T-cell (primary cell): ENCODE measurements around the gene PLPPR1. TPM values are rescaled to one million over a fixed set of nuclear protein-coding genes. Genes with fewer than 3 reads are reported as not detected.

Experiments used
- ATAC-seq, 4 experiments: fragments of 200-7000 bp in 3 of 4; fragments of 150-1000 bp in 1 of 4; cut with Tn5 transposase; replicated peaks in 1 of 4; 1 replicate in 3 of 4; 2 replicates in 1 of 4; pipeline ENCODE4 v1.10.0; 2021; ENCODE audit warnings: moderate library complexity in 3 of 4, mild to moderate bottlenecking in 2 of 4, moderate number of reproducible peaks in 1 of 4
- CTCF ChIA-PET, 2 donors: fragments of 300-600 bp; sonication (Branson Sonifier 250); formaldehyde crosslinking; loops; one replicate each; lab custom pipeline; 2022; ENCODE audit warnings: antibody characterized with exemption in 2 of 2; lab: Charles Lee
- POLR2A ChIA-PET, 2 donors: fragments of 300-600 bp; sonication (Branson Sonifier 250); formaldehyde crosslinking; loops; one replicate each; lab custom pipeline; 2022; ENCODE audit warnings: antibody characterized with exemption in 2 of 2; lab: Charles Lee
- DNase-seq, 35 experiments: peaks; one replicate each; pipeline versions ENCODE4 v3.0.0 to v3.0.0-alpha.2; 2013 to 2023
- H3K27ac ChIP-seq: one replicate; pipeline ENCODE4 v1.5.1; 2013; ENCODE audit warnings: low read length
- H3K27me3 ChIP-seq, 2 experiments: replicated peaks in 1 of 2; 1 replicate in 1 of 2; 2 replicates in 1 of 2; pipeline versions ENCODE4 v1.6.1 to v1.7.0; 2013; ENCODE audit warnings: low read length in 1 of 2, mixed read lengths in 1 of 2; ENCODE audit not compliant: control insufficient read depth in 2 of 2, insufficient read depth in 2 of 2; ENCODE audit errors: extremely low read depth in 1 of 2
- H3K36me3 ChIP-seq, 2 donors: 1 replicate in 1 of 2; 2 replicates in 1 of 2; pipeline versions ENCODE4 v1.6.1 to v1.7.0; 2013; ENCODE audit warnings: low read length in 1 of 2; ENCODE audit not compliant: control insufficient read depth in 2 of 2, insufficient read depth in 1 of 2; ENCODE audit errors: extremely low read depth in 1 of 2
- H3K4me1 ChIP-seq, 2 experiments: 1 replicate in 1 of 2; 2 replicates in 1 of 2; pipeline versions ENCODE4 v1.6.1 to v1.7.0; 2013; ENCODE audit warnings: low read length in 2 of 2, mixed read lengths in 1 of 2; ENCODE audit not compliant: insufficient read depth in 2 of 2, control insufficient read depth in 1 of 2; ENCODE audit errors: extremely low read depth in 1 of 2
- H3K4me3 ChIP-seq, 2 donors: 1 replicate in 1 of 2; 2 replicates in 1 of 2; pipeline versions ENCODE4 v1.5.1 to v1.7.0; 2013; ENCODE audit warnings: mild to moderate bottlenecking in 2 of 2, low read length in 1 of 2, moderate library complexity in 1 of 2; ENCODE audit not compliant: control insufficient read depth in 1 of 2; ENCODE audit errors: extremely low read depth in 1 of 2
- H3K9me3 ChIP-seq: 2 replicates; pipeline ENCODE4 v1.7.0; 2013
- H3K27ac Mint-ChIP-seq, 2 donors: one replicate each; pipeline ENCODE4 v1.8.0; 2020 to 2021; ENCODE audit warnings: mild to moderate bottlenecking in 2 of 2, mixed read lengths in 2 of 2
- H3K27me3 Mint-ChIP-seq, 2 donors: one replicate each; pipeline ENCODE4 v1.8.0; 2021 to 2022; ENCODE audit warnings: mixed read lengths in 2 of 2
- H3K36me3 Mint-ChIP-seq: one replicate; pipeline ENCODE4 v1.8.0; 2021; ENCODE audit warnings: mixed read lengths
- H3K4me1 Mint-ChIP-seq, 3 donors: one replicate each; pipeline ENCODE4 v1.8.0; 2020 to 2022; ENCODE audit warnings: mixed read lengths in 3 of 3, mild to moderate bottlenecking in 1 of 3
- H3K4me3 Mint-ChIP-seq, 3 donors: one replicate each; pipeline ENCODE4 v1.8.0; 2020 to 2022; ENCODE audit warnings: mild to moderate bottlenecking in 3 of 3, mixed read lengths in 3 of 3, moderate library complexity in 3 of 3
- H3K9me3 Mint-ChIP-seq, 3 donors: one replicate each; pipeline ENCODE4 v1.8.0; 2020 to 2022; ENCODE audit warnings: mixed read lengths in 3 of 3
- WGBS: methylation state at CpG from one replicate; pipeline ENCODE4 v1.1.5; 2013; ENCODE audit warnings: missing lambda C conversion rate; ENCODE audit not compliant: insufficient coverage; 5-methylcytosine and 5-hydroxymethylcytosine counted together
- total RNA-seq, 35 experiments: library from RNA in 6 of 35; stranded (reverse) in 6 of 35; fragments of 120-200 nt in 1 of 35; gene quantifications; one replicate each; pipeline versions ENCODE4 v1.2.1 to v1.2.4 and lab custom pipeline; 2013 to 2026

Gene PLPPR1
- total RNA-seq, 5 donors from 2014 or later (not counting 1 experiment from before 2014, with no cell fraction given): not detected

DNA sequence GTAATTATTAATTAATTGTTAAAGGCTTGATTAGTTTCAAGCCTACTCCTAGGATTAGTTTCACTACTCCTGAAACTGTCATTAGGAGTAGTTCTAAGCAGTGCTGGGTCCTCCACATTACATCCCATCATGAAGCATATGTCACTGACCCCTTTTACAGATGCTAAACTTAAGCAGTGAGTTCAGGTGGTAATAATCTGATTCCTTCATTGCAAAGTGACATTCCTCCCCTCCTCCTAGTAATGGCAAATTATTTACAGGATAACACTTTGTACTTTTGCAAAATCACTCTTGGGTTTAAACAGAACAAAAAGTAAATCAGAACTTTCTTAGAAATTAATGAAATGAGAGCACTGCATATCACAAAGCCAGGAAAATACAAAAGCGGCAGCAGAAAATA lies 303.8 kb downstream of the PLPPR1 start:
- no peaks in the 10 kb centered on the region for H3K27me3 ChIP-seq
- H3K4me1 ChIP-seq: no peaks in the 10 kb centered on the region
- Mint-ChIP-seq H3K9me3 (peaks cover 1 to 5% (median 3%) of the 10 kb centered on the region in 3 donors), H3K27me3 (peaks cover 3 to 5% of the 10 kb centered on the region in 2 donors), H3K4me1 (no peaks in the 10 kb centered on the region), H3K27ac (no peak overlapping the region), H3K36me3 (no peaks in the 10 kb centered on the region), H3K4me3 (no peak overlapping the region)
- no peaks in the 10 kb centered on the region for H3K9me3 ChIP-seq
- WGBS: no CpG with 5 or more reads among the region's 1 CpG
- no peak for DNase-seq
- no peak for ATAC-seq
- no peaks in the 10 kb centered on the region for H3K36me3 ChIP-seq
- ChIA-PET POLR2A (no interaction called here), CTCF (no interaction called here)
- no peak overlapping the region for H3K4me3 ChIP-seq
- no peak overlapping the region for H3K27ac ChIP-seq

DNA sequence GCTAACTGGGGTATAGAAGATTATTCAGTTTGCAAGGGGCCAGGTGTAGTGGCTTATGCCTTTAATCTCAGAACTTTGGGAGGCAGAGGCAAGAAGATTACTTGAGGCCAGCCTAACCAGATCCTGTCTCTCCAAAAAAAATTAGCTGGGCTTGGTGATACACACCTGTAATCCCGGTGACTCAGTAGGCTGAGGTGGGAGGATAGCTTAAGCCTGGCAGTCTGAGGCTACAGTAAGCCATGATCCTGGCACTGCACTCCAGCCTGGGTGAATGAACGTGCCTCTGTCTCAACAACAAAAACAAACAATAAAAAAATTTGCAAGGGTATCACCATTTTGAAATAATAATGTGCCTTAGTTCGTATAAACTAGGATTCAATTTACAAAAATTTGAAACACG lies 305.0 kb downstream of the PLPPR1 start:
- Mint-ChIP-seq H3K4me3 (no peak overlapping the region), H3K27ac (no peak overlapping the region), H3K36me3 (no peaks in the 10 kb centered on the region), H3K4me1 (no peaks in the 10 kb centered on the region), H3K27me3 (peaks cover 5 to 8% of the 10 kb centered on the region in 2 donors), H3K9me3 (no peaks in the 10 kb centered on the region)
- POLR2A ChIA-PET: no interaction called here
- H3K4me3 ChIP-seq: no peak overlapping the region
- no peaks in the 10 kb centered on the region for H3K27me3 ChIP-seq
- H3K9me3 ChIP-seq: no peaks in the 10 kb centered on the region
- no peaks in the 10 kb centered on the region for H3K4me1 ChIP-seq
- no peaks in the 10 kb centered on the region for H3K36me3 ChIP-seq
- 90% methylated on average over 2 of the region's 4 CpGs for WGBS
- ATAC-seq: no peak
- DNase-seq: no peak
- H3K27ac ChIP-seq: no peak overlapping the region
- CTCF ChIA-PET: no interaction called here

DNA sequence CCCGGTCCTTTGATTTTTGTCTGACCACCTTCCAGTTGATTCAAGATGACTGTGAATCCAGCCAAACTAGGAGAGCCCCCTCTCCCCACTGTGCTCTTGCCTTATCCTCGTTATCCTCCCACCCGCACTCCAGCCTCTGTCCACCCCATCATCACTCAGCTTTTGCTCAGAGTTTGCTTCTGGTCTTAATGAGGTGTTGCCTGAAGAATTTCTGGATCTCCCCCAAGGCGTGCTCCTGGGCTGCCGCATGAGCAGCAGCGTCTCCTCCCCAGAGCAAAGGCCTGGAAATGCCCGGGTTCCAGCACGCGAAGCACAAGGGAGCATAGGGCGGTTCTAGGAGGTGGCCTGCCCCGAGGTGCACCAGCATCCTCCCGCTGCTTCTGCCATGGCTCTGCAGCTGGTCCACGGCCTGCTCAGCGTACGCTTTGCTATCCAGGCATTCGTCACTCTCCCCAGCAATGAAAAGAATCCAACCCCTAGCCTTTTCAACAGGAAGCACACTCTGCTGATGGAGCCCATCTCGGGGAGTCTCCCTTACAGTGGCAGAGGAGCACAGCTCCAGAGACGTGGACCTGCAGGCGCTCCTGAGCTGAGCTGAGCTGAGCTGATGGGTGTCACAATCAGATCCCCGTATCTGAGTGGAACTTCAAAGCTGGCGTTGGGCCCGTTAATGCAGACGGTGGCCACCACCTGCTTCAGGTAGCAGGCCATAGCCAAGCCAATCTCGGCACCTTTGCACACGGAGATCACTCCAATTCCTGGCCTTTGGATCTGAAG lies 305.6 kb downstream of the PLPPR1 start:
- Mint-ChIP-seq H3K9me3 (no peaks in the 10 kb centered on the region), H3K36me3 (no peaks in the 10 kb centered on the region), H3K27me3 (peaks cover 5 to 8% of the 10 kb centered on the region in 2 donors), H3K27ac (no peak overlapping the region), H3K4me3 (no peak overlapping the region), H3K4me1 (no peaks in the 10 kb centered on the region)
- Histone ChIP-seq H3K4me1 (no peaks in the 10 kb centered on the region), H3K27ac (no peak overlapping the region), H3K27me3 (no peaks in the 10 kb centered on the region), H3K4me3 (no peak overlapping the region), H3K9me3 (no peaks in the 10 kb centered on the region), H3K36me3 (no peaks in the 10 kb centered on the region)
- CTCF ChIA-PET: no interaction called here
- WGBS: 86% methylated on average over 22 of the region's 25 CpGs
- POLR2A ChIA-PET: no interaction called here
- no peak for DNase-seq
- ATAC-seq: no peak

GRCh38 chr9:101336091-101336490 lies 307.6 kb downstream of the PLPPR1 start:
- POLR2A ChIA-PET: no interaction called here
- no peak for ATAC-seq

GRCh38 chr9:101337237-101337636 lies 308.7 kb downstream of the PLPPR1 start:
- no peaks in the 10 kb centered on the region for H3K9me3 ChIP-seq
- H3K36me3 ChIP-seq: no peaks in the 10 kb centered on the region
- no peaks in the 10 kb centered on the region for H3K4me1 ChIP-seq
- no peak for ATAC-seq
- ChIA-PET CTCF (no interaction called here), POLR2A (no interaction called here)
- no peak overlapping the region for H3K27ac Mint-ChIP-seq
- H3K4me3 ChIP-seq: no peak overlapping the region
- no peaks in the 10 kb centered on the region for H3K4me1 Mint-ChIP-seq
- peaks cover 0 to 2% of the 10 kb centered on the region in 2 experiments for H3K27me3 ChIP-seq
- no peaks in the 10 kb centered on the region for H3K9me3 Mint-ChIP-seq
- no peaks in the 10 kb centered on the region for H3K36me3 Mint-ChIP-seq
- no peak for DNase-seq
- H3K27me3 Mint-ChIP-seq: peaks cover 14 to 19% of the 10 kb centered on the region in 2 donors
- H3K4me3 Mint-ChIP-seq: no peak overlapping the region
- WGBS: no CpG with 5 or more reads among the region's 2 CpGs
- H3K27ac ChIP-seq: no peak overlapping the region

More at GRCh38 chr9:101336091-101336490, 307.6 kb downstream of the PLPPR1 start:
- DNase-seq: no peak
- H3K4me3 ChIP-seq: no peak overlapping the region
- Mint-ChIP-seq H3K9me3 (no peaks in the 10 kb centered on the region), H3K36me3 (no peaks in the 10 kb centered on the region), H3K4me3 (no peak overlapping the region), H3K27ac (no peak overlapping the region), H3K4me1 (no peaks in the 10 kb centered on the region), H3K27me3 (peaks cover 12 to 14% of the 10 kb centered on the region in 2 donors)
- H3K27me3 ChIP-seq: peaks cover 0 to 2% of the 10 kb centered on the region in 2 experiments
- H3K27ac ChIP-seq: no peak overlapping the region
- CTCF ChIA-PET: no interaction called here
- H3K9me3 ChIP-seq: no peaks in the 10 kb centered on the region
- H3K36me3 ChIP-seq: no peaks in the 10 kb centered on the region
- no peaks in the 10 kb centered on the region for H3K4me1 ChIP-seq

- ChIA-PET CTCF (no interaction called here), POLR2A (no interaction called here)
- Mint-ChIP-seq H3K4me3 (no peak overlapping the region), H3K27me3 (peaks cover 21 to 24% of the 10 kb centered on the region in 2 donors), H3K4me1 (no peaks in the 10 kb centered on the region), H3K27ac (no peak overlapping the region), H3K9me3 (no peaks in the 10 kb centered on the region), H3K36me3 (no peaks in the 10 kb centered on the region)
- Histone ChIP-seq H3K4me3 (no peak overlapping the region), H3K27ac (no peak overlapping the region), H3K36me3 (no peaks in the 10 kb centered on the region), H3K4me1 (no peaks in the 10 kb centered on the region), H3K27me3 (peaks cover 0 to 2% of the 10 kb centered on the region in 2 experiments), H3K9me3 (no peaks in the 10 kb centered on the region)
- no peak for DNase-seq
- ATAC-seq: no peak
Measured at GRCh38 chr9:101341958-101342357, 313.4 kb downstream of the PLPPR1 start.
